Measurements from ENCODE around the gene MYO1F. TPM values are rescaled to one million over a fixed set of nuclear protein-coding genes. Genes with fewer than 3 reads are reported as not detected.

MYO1F gene
- total and polyA plus RNA-seq, 8 donors = 3.0 to 54.8 (median 18.8) TPM

GRCh38 chr19:8512115-8512967 lies 64.9 kb downstream of the MYO1F start:
- Histone ChIP-seq H3K36me3 (peaks cover 4 to 30% (median 22%) of the 10 kb centered on the region in 4 donors), H3K27ac (peak overlapping the region in 3 of 5 donors; percentile 10 to 99 (median 96)), H3K27me3 (no peaks in the 10 kb centered on the region), H3K4me1 (peaks cover 18 to 49% (median 25%) of the 10 kb centered on the region in 4 donors), H3K4me3 (peak overlapping the region in 1 of 4 donors; percentile 57), H3K9me3 (no peaks in the 10 kb centered on the region)
- DNase-seq = peak in 1 of 2 donors; percentile 69
- TF ChIP-seq POLR2A (IDR thresholded peaks at IDR 0.05) (no peak), CTCF (IDR thresholded peaks at IDR 0.05) (no peak), POLR2AphosphoS5 (IDR thresholded peaks at IDR 0.05) (no peak), EP300 (IDR thresholded peaks at IDR 0.05) (no peak)
- 72 to 80% (median 76%) methylated on average over 14 to 22 of the region's 22 CpGs for WGBS, 5 donors
- intact Hi-C loops (cut with DNase I; ENCODE audit: low total_unique reads) = loop anchor here (5.0 kb wide), 1 partner anchor 180 kb away; no protein-coding TSS in a partner anchor

DNA sequence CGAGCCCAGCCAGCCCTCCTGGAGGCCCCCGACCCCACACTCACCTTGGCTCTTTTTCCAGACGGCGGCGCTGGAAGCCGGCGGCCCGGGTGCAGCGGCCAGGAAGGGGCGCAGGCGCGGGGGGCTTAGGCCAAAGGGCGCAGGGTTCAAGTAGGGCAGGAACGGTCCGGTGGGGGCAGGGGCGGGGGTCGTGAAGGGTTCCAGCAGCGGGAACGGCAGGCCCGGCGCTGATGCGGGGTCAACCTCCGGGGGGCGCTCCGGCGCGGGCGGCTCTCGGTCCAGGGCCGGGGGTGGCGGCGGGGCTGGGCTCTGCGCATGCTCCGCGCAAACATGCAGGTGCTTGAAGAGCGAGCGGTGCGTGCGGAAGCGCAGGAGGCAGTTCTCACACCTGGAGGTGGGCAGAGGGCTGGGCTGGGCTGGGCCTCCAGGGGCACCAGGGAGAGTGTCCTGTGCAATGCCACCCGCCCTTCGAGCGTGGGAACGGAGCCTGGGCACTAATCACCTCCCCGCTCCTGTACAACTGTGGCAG lies 65.6 kb downstream of the MYO1F start:
- DNase-seq = peak in 1 of 2 donors; percentile 71
- Histone ChIP-seq H3K4me3 (no peak overlapping the region), H3K9me3 (no peaks in the 10 kb centered on the region), H3K27ac (peak overlapping the region in 1 of 5 donors; percentile 96), H3K4me1 (peaks cover 18 to 49% (median 25%) of the 10 kb centered on the region in 4 donors), H3K27me3 (no peaks in the 10 kb centered on the region), H3K36me3 (peaks cover 4 to 30% (median 22%) of the 10 kb centered on the region in 4 donors)
- intact Hi-C loops (cut with DNase I; ENCODE audit: low total_unique reads) = loop anchor here (5.0 kb wide), 1 partner anchor 179 kb away; no protein-coding TSS in a partner anchor
- 57 to 83% (median 63%) methylated on average over 32 to 45 of the region's 45 CpGs for WGBS, 5 donors
- no peak for TF ChIP-seq CTCF (IDR thresholded peaks at IDR 0.05)
- TF ChIP-seq EP300 (IDR thresholded peaks at IDR 0.05) = no peak
- TF ChIP-seq POLR2AphosphoS5 (IDR thresholded peaks at IDR 0.05) = no peak
- TF ChIP-seq POLR2A (IDR thresholded peaks at IDR 0.05) = no peak

- WGBS, 5 donors = 80 to 87% (median 83%) methylated on average over 16 to 52 of the region's 52 CpGs
- no peak for DNase-seq
- Histone ChIP-seq H3K36me3 (peaks cover 4 to 30% (median 22%) of the 10 kb centered on the region in 4 donors), H3K27ac (no peak overlapping the region), H3K9me3 (no peaks in the 10 kb centered on the region), H3K4me1 (peaks cover 27 to 54% (median 34%) of the 10 kb centered on the region in 4 donors), H3K4me3 (no peak overlapping the region), H3K27me3 (no peaks in the 10 kb centered on the region)
- TF ChIP-seq EP300 (IDR thresholded peaks at IDR 0.05) = no peak
- TF ChIP-seq POLR2AphosphoS5 (IDR thresholded peaks at IDR 0.05) = no peak
- TF ChIP-seq POLR2A (IDR thresholded peaks at IDR 0.05) = no peak
- no peak for TF ChIP-seq CTCF (IDR thresholded peaks at IDR 0.05)
- intact Hi-C loops (cut with DNase I; ENCODE audit: low total_unique reads) = loop anchor here (5.0 kb wide), 1 partner anchor 178 kb away; no protein-coding TSS in a partner anchor
Measured at GRCh38 chr19:8510589-8511115, 66.6 kb downstream of the MYO1F start.

DNA sequence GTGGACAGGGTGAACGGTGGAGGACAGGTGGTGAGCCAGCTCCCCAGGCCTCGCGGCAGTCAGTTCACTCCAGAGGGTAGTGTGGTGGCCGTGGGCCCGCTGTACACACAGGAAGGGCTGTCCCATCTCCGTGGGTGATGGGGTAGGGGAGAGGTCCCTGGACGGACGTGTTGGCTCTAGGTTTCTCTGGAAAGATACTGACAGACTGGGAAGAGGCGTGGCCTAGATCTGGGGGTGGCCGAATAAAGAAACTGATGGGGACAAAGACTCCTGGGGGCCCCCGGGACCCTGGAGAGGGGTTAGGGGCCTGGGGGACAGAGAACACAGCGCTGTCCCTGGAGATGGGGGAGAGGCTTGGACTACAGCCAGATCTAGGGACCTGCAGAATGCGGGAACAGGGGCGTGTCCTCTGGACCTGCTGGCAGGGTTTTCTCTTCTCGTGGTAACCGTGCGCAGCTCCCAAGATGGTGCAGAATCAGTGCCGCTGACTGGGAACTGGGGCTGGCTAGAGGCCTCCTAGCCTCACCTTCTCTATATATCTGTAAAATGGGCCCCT lies 70.8 kb downstream of the MYO1F start:
- 12 to 29% (median 26%) methylated on average over 15 to 18 of the region's 18 CpGs for WGBS, 5 donors
- peaks cover 0 to 6% (median 0%) of the 10 kb centered on the region in 3 donors for H3K27me3 ChIP-seq
- peak in 1 of 2 donors; percentile 72 for DNase-seq
- H3K4me1 ChIP-seq = peaks cover 12 to 34% (median 17%) of the 10 kb centered on the region in 4 donors
- peak overlapping the region; percentile 51 to 69 (median 56) for H3K4me3 ChIP-seq
- intact Hi-C loops (cut with DNase I; ENCODE audit: low total_unique reads) = loop anchor here (10.0 kb wide), 1 partner anchor 102 kb away; no protein-coding TSS in a partner anchor
- H3K27ac ChIP-seq = peak overlapping the region in 4 of 5 donors; percentile 1 to 70 (median 36)
- H3K9me3 ChIP-seq = no peaks in the 10 kb centered on the region
- no peak for TF ChIP-seq POLR2AphosphoS5 (IDR thresholded peaks at IDR 0.05)
- TF ChIP-seq CTCF (IDR thresholded peaks at IDR 0.05) = peak in 2 of 7 experiments; percentile 2 to 34
- H3K36me3 ChIP-seq = peaks cover 4 to 28% (median 20%) of the 10 kb centered on the region in 4 donors
